Motor neuron (in vitro differentiated cells): ENCODE data around the gene DDHD1. TPM values are rescaled to one million over a fixed set of nuclear protein-coding genes. Genes with fewer than 3 reads are reported as not detected.
A peak's percentile ranks its signal among the peaks of the same experiment; 100 is the strongest.

Experiments
- ATAC-seq, 8 experiments: fragments of 200-7000 bp; cut with Tn5 transposase; replicated peaks in 6 of 8; 2 replicates each; pipeline ENCODE4 v1.8.0; 2021; ENCODE audit warnings: mild to moderate bottlenecking in 8 of 8, moderate library complexity in 8 of 8
- H3K27ac ChIP-seq, 2 donors: fragments of 250-450 bp; sonication (Bioruptor Pico); 2 replicates each; pipeline ENCODE4 v1.9.0; 2021; ENCODE audit warnings: antibody characterized with exemption in 2 of 2, mild to moderate bottlenecking in 2 of 2, moderate library complexity in 1 of 2
- H3K4me1 ChIP-seq, 2 donors: fragments of 250-450 bp; sonication (Bioruptor Pico); replicated peaks in 1 of 2; 2 replicates each; pipeline ENCODE4 v1.6.1; 2021; ENCODE audit warnings: antibody characterized with exemption in 2 of 2, mild to moderate bottlenecking in 2 of 2, moderate library complexity in 1 of 2
- H3K4me3 ChIP-seq, 5 donors: fragments of 250-450 bp; sonication (Bioruptor Pico); 2 replicates each; pipeline ENCODE4 v1.9.0; 2021; ENCODE audit warnings: antibody characterized with exemption in 5 of 5, mild to moderate bottlenecking in 5 of 5, moderate library complexity in 4 of 5
- WGBS, 10 experiments: fragments of 450-650 bp; shearing (Covaris generic); methylation state at CpG; one replicate each; pipeline ENCODE4 v1.0.0; 2022; 5-methylcytosine and 5-hydroxymethylcytosine counted together
- in situ Hi-C, 9 experiments: fragments of 400-800 bp; cut with MboI; loops; one replicate each; pipeline ENCODE4 v1.15.0; 2021; ENCODE audit warnings: low sequenced_read_pairs in 9 of 9, low pct_unique_long_range_greater_than_20kb in 2 of 9; ENCODE audit not compliant: unreplicated experiment in 9 of 9
- total RNA-seq, 8 experiments: library from RNA; unstranded; fragments of 300-600 nt; gene quantifications; 2 replicates each; pipeline versions ENCODE4 v1.2.3 to v1.2.4, GENCODE V29; 2022

Gene DDHD1
- total RNA-seq, 8 experiments from 2014 or later, result 14.1 to 43.8 (median 17.3) TPM

DNA sequence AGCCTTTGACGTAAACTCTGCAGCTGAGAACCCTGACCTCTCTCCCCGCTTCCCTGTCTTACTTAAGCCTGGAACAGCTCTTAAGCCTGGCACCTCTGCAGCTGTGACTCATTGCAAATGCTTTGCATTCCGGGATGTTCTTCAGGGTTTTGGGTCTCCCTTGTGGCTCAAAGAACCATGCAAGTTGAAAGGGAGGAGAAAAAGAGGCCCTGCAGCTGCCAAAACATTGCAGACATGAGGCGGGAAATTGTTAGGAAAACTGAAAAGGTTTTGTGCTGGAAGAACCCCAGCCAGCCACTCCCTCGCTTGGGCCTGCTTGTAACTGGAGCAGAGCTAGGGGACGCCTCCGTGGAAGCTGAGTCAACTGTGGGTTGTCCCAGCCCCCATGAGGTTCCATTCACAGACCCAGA is 142.1 kb downstream of the DDHD1 start:
- Histone ChIP-seq H3K27ac (no peak overlapping the region), H3K4me3 (no peak overlapping the region), H3K4me1 (no peaks in the 10 kb centered on the region)
- WGBS, 10 experiments, result 0 to 80% (median 73%) methylated on average over 1 to 7 of the region's 7 CpGs; no CpG with 5 or more reads in 5 of the 10 experiments
- peak in 3 of 8 experiments; percentile 87 to 95 (median 94) for ATAC-seq
- in situ Hi-C loops, result no loop called here

DNA sequence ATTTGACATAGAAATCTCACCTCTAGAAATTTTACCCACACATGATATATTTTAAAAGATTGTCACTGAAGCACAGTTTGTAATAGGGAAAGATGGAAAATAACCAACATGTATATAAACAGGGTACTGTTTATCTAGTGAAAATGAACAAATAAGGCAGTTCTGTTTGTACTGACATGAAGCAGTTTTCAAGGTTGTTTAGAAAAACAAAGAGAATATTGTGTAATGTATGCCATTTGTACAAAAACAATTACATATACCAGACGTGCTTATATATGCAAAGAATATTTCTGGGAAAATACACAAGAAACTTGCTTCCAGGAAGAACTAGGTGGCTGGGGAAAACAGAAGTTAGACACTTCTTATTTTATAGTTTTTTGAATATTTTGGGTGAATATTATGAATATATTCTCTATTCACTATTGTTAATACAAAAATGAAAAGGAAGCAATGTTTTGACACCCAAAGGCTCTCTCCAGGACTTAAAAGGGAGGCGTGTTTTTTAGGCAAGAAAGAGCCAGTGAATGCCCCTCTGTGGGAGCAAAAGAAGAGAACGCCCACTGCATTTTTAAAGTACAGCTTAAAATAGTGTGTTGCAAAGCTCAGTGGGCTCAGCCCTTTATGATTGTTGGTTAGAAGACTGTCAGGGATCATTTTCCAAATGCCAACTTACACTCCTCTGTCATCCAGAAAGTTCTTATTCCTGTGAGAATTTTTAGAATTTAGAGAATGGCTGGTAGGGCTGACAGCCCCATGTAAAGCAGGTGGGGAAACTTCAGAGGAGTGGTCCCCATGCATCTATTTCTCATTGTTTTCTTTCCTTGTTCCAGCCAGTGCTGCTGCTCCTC is 142.7 kb downstream of the DDHD1 start:
- Histone ChIP-seq H3K27ac (no peak overlapping the region), H3K4me1 (no peaks in the 10 kb centered on the region), H3K4me3 (no peak overlapping the region)
- peak in 1 of 8 experiments; percentile 29 for ATAC-seq
- 0 to 94% (median 61%) methylated on average over 1 to 3 of the region's 3 CpGs; no CpG with 5 or more reads in 2 of the 10 experiments for WGBS, 10 experiments
- in situ Hi-C loops, result no loop called here

- H3K4me3 ChIP-seq, result no peak overlapping the region
- H3K27ac ChIP-seq, result no peak overlapping the region
- ATAC-seq, result no peak
- in situ Hi-C loops, result no loop called here
- no peaks in the 10 kb centered on the region for H3K4me1 ChIP-seq
- WGBS, 10 experiments, result 43 to 100% (median 70%) methylated on average over 1 to 3 of the region's 4 CpGs; no CpG with 5 or more reads in 3 of the 10 experiments
These were observed 146.1 kb downstream of the DDHD1 start for GRCh38 chr14:53006931-53007562.

DNA sequence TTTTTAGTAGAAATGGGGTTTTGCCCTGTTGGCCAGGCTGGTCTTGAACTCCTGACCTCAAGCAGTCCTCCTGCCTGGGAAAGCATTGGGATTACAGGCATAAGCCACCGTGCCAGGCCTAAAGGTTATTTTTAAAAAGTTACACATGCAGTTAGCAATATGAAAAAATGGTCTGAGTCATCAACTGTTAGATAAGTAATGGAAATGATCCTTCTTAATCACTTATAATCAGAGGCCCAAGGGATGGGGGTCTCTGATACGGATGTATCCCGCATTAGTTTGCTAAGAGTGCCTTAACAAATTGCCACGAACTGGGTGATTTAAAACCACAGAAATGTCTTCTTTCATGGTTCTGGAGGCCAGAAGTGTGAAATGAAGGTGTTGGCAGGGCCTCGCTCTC is 148.1 kb downstream of the DDHD1 start:
- H3K4me1 ChIP-seq, result no peaks in the 10 kb centered on the region
- no peak overlapping the region for H3K27ac ChIP-seq
- no peak for ATAC-seq
- WGBS, 10 experiments, result 73 to 100% (median 92%) methylated on average over 2 to 3 of the region's 5 CpGs; no CpG with 5 or more reads in 5 of the 10 experiments
- no peak overlapping the region for H3K4me3 ChIP-seq
- in situ Hi-C loops, result no loop called here

DNA sequence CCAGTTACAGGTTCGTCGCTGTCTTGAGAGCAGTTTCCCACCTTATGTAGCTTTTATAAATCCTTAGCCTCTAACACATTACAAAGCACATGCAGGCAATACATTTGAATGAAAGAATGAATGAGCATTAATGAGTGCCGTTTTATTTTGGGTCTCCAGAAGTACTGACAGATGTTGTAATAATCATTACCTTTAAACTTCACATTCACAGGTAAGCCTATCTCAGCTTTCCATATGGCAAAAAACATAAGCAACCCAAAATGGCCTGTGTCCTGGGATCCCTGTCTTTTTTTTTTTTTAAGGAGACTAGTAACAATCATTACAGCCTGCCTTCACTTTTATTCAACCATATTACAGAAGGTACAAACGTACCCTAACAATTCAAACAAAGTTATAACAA is 149.3 kb downstream of the DDHD1 start:
- Histone ChIP-seq H3K4me3 (no peak overlapping the region), H3K27ac (no peak overlapping the region), H3K4me1 (no peaks in the 10 kb centered on the region)
- in situ Hi-C loops, result no loop called here
- 67 to 100% (median 81%) methylated on average over 1 to 4 of the region's 4 CpGs for WGBS, 10 experiments
- no peak for ATAC-seq

GRCh38 chr14:53002576-53002975 is 150.5 kb downstream of the DDHD1 start:
- ATAC-seq, result peak in 3 of 8 experiments; percentile 20 to 41 (median 21)
- in situ Hi-C loops, result no loop called here

DNA sequence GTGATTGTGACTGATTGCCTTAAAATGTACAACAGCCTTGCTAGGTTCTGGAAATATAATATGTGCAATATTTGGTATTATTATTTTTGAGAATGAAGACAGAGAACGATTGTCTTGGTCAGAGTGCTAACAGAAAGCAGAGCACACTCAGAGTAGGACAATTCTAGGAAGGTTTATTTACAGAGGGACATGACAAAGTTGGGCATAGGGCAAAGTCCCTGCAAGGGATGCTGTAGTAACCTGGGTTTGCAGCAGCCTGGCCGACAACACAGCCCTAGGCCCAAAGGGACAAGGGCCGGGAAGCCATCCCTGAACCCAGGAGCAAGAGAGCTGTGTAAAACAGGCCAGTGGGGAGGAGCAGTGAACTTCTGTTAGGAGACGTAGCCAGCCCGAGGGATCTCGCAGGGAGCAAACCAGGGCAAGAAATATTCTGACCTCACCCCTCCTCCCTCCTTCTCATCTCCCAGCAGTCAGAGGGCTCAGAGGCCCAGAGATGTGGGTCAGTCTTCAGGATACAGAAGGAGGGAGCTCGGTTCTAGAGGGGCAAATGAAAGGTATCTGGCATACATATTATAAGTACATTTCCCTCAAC is 151.2 kb downstream of the DDHD1 start:
- ATAC-seq, result no peak
- H3K27ac ChIP-seq, result no peak overlapping the region
- no peak overlapping the region for H3K4me3 ChIP-seq
- WGBS, 10 experiments, result 8 to 100% (median 69%) methylated on average over 1 to 4 of the region's 7 CpGs; no CpG with 5 or more reads in 2 of the 10 experiments
- in situ Hi-C loops, result no loop called here
- H3K4me1 ChIP-seq, result no peaks in the 10 kb centered on the region

More at GRCh38 chr14:53002576-53002975, 150.5 kb downstream of the DDHD1 start:
- Histone ChIP-seq H3K4me1 (no peaks in the 10 kb centered on the region), H3K27ac (no peak overlapping the region), H3K4me3 (no peak overlapping the region)
- WGBS, 10 experiments, result 58 to 89% (median 63%) methylated on average over 1 to 3 of the region's 5 CpGs; no CpG with 5 or more reads in 7 of the 10 experiments

DNA sequence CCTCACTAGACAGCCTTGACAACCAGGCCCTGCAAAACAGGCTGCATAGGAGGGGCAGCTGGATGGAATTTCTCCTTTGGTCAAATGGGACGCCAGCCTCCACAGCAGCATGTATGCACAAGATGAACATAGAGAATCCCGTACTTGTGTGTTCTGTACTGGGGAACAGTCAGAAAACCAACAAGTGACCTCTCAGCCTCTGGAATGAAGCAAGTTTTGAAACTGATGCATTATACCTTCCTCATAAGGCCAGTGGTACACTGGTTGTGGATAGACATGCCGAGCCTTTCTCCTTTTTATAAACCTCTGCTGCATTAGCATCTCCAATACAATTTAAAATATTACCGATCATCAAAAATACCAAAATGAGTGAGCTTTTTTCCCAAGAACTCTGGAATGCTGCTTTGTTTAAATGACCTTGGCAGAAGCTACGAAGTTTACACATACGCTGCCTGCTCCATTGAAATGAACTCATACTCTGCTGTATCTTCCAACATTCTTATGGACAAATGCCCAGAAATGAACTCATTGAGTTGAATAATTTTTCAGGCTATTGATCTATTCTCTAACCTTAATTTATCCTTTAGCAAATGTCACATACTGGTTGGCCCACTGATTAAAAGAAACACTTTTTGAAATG is 154.6 kb downstream of the DDHD1 start:
- Histone ChIP-seq H3K4me3 (no peak overlapping the region), H3K4me1 (no peaks in the 10 kb centered on the region), H3K27ac (no peak overlapping the region)
- peak in 1 of 8 experiments; percentile 23 for ATAC-seq
- in situ Hi-C loops, result loop anchor here in 1 of 9 experiments (25.0 kb wide), 1 partner anchor 289 kb away; no protein-coding TSS in a partner anchor
- WGBS, 10 experiments, result 10 to 100% (median 93%) methylated on average over 2 to 6 of the region's 6 CpGs; no CpG with 5 or more reads in 1 of the 10 experiments

DNA sequence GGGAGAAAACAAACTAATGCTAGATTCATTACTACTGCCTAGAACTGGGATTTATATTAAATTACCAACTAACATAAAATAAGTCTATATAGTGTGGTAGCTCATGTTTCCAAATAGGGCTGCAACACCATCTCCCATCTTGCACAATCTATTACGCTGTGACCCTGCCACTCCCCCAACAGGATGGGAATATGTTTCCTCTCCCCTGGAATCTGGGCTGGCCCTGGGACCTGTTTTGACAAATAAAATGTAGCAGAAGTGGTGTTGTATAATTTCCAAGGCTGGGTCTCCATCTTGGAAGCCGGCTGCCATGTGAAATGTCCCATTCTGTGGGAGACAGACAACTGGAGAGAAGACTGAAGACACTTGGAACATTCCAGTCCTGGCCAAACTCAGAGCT is 156.6 kb downstream of the DDHD1 start:
- WGBS, 10 experiments, result 44 to 100% (median 83%) methylated on average over 1 to 2 of the region's 2 CpGs; no CpG with 5 or more reads in 6 of the 10 experiments
- no peak for ATAC-seq
- no peak overlapping the region for H3K27ac ChIP-seq
- H3K4me1 ChIP-seq, result no peaks in the 10 kb centered on the region
- in situ Hi-C loops, result loop anchor here in 1 of 9 experiments (25.0 kb wide), 1 partner anchor 291 kb away; no protein-coding TSS in a partner anchor
- H3K4me3 ChIP-seq, result no peak overlapping the region

GRCh38 chr14:52995998-52996397 is 157.1 kb downstream of the DDHD1 start:
- ATAC-seq, result no peak
- Histone ChIP-seq H3K4me3 (no peak overlapping the region), H3K4me1 (no peaks in the 10 kb centered on the region), H3K27ac (no peak overlapping the region)
- in situ Hi-C loops, result loop anchor here in 1 of 9 experiments (25.0 kb wide), 1 partner anchor 291 kb away; no protein-coding TSS in a partner anchor
- WGBS, 10 experiments, result 43% methylated on average over 1 of the region's 1 CpG; no CpG with 5 or more reads in 9 of the 10 experiments

GRCh38 chr14:52992236-52992870 is 160.8 kb downstream of the DDHD1 start:
- ATAC-seq, result no peak

DNA sequence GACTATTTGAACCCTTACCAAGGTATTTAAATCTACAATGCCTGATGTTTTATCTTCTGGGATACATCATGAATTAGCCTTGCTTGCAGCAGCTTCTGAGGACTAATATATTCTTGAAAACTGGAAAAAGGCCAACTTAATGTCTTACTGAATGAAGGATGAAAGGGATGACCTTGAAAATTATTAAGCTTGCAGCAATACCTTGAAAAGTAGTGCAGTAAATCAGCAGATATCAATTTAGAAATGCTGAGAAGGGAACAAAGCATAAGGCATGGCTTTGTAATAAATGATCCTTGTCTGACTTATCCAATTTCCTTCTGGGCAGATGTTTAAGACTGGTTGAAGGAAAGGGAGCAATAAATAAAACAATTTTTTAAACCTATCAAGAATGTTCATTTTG is 165.0 kb downstream of the DDHD1 start:
- peak overlapping the region in 1 of 2 donors; percentile 42 for H3K27ac ChIP-seq
- no peak overlapping the region for H3K4me3 ChIP-seq
- ATAC-seq, result peak in 5 of 8 experiments; percentile 66 to 93 (median 87)
- H3K4me1 ChIP-seq, result peaks cover 0 to 13% of the 10 kb centered on the region in 2 donors
- in situ Hi-C loops, result loop anchor here in 1 of 9 experiments (25.0 kb wide), 1 partner anchor 299 kb away; no protein-coding TSS in a partner anchor

More at GRCh38 chr14:52992236-52992870, 160.8 kb downstream of the DDHD1 start:
- H3K4me3 ChIP-seq, result no peak overlapping the region
- 10 to 100% (median 82%) methylated on average over 1 of the region's 1 CpG; no CpG with 5 or more reads in 2 of the 10 experiments for WGBS, 10 experiments
- peaks cover 0 to 10% of the 10 kb centered on the region in 2 donors for H3K4me1 ChIP-seq
- H3K27ac ChIP-seq, result no peak overlapping the region
- in situ Hi-C loops, result loop anchor here in 1 of 9 experiments (25.0 kb wide), 1 partner anchor 295 kb away; no protein-coding TSS in a partner anchor
